ENCODE measurements around the gene DSG2. TPM values are rescaled to one million over a fixed set of nuclear protein-coding genes. Genes with fewer than 3 reads are reported as not detected.

DSG2 gene
- total and polyA plus RNA-seq, 8 donors: 6.1 to 130 (median 17.1) TPM

DNA sequence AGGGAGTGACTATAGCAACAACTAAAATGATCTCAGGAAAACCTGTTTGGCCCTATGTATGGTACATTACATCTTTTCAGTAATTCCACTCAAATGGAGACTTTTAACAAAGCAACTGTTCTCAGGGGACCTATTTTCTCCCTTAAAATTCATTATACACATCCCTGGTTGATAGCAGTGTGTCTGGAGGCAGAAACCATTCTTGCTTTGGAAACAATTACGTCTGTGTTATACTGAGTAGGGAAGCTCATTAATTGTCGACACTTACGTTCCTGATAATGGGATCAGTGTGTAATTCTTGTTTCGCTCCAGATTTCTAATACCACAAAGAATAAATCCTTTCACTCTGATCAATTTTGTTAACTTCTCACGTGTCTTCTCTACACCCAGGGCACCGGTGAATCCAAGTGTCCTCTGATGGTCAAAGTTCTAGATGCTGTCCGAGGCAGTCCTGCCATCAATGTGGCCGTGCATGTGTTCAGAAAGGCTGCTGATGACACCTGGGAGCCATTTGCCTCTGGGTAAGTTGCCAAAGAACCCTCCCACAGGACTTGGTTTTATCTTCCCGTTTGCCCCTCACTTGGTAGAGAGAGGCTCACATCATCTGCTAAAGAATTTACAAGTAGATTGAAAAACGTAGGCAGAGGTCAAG lies 94.7 kb downstream of the DSG2 start:
- DNase-seq: no peak
- H3K27me3 ChIP-seq: no peaks in the 10 kb centered on the region
- no peaks in the 10 kb centered on the region for H3K36me3 ChIP-seq
- intact Hi-C loops (cut with DNase I; ENCODE audit: low total_unique reads): no loop called here
- peaks cover 0 to 9% (median 3%) of the 10 kb centered on the region in 4 donors for H3K4me1 ChIP-seq
- H3K9me3 ChIP-seq: no peaks in the 10 kb centered on the region
- H3K4me3 ChIP-seq: no peak overlapping the region
- no peak for TF ChIP-seq EP300 (IDR thresholded peaks at IDR 0.05)
- no peak for TF ChIP-seq CTCF (IDR thresholded peaks at IDR 0.05)
- no peak for TF ChIP-seq POLR2AphosphoS5 (IDR thresholded peaks at IDR 0.05)
- TF ChIP-seq POLR2A (IDR thresholded peaks at IDR 0.05): no peak
- 84 to 90% (median 89%) methylated on average over 10 of the region's 10 CpGs for WGBS, 5 donors
- no peak overlapping the region for H3K27ac ChIP-seq

GRCh38 chr18:31595121-31595771 lies 97.3 kb downstream of the DSG2 start:
- no peak overlapping the region for H3K4me3 ChIP-seq
- TF ChIP-seq EP300 (IDR thresholded peaks at IDR 0.05) (no peak), CTCF (IDR thresholded peaks at IDR 0.05) (no peak), POLR2A (IDR thresholded peaks at IDR 0.05) (no peak), POLR2AphosphoS5 (IDR thresholded peaks at IDR 0.05) (no peak)
- 84 to 93% (median 86%) methylated on average over 5 of the region's 5 CpGs for WGBS, 5 donors
- H3K27ac ChIP-seq: no peak overlapping the region
- no peaks in the 10 kb centered on the region for H3K27me3 ChIP-seq
- DNase-seq: no peak
- peaks cover 0 to 9% (median 3%) of the 10 kb centered on the region in 4 donors for H3K4me1 ChIP-seq
- intact Hi-C loops (cut with DNase I; ENCODE audit: low total_unique reads): no loop called here
- H3K9me3 ChIP-seq: no peaks in the 10 kb centered on the region
- no peaks in the 10 kb centered on the region for H3K36me3 ChIP-seq

DNA sequence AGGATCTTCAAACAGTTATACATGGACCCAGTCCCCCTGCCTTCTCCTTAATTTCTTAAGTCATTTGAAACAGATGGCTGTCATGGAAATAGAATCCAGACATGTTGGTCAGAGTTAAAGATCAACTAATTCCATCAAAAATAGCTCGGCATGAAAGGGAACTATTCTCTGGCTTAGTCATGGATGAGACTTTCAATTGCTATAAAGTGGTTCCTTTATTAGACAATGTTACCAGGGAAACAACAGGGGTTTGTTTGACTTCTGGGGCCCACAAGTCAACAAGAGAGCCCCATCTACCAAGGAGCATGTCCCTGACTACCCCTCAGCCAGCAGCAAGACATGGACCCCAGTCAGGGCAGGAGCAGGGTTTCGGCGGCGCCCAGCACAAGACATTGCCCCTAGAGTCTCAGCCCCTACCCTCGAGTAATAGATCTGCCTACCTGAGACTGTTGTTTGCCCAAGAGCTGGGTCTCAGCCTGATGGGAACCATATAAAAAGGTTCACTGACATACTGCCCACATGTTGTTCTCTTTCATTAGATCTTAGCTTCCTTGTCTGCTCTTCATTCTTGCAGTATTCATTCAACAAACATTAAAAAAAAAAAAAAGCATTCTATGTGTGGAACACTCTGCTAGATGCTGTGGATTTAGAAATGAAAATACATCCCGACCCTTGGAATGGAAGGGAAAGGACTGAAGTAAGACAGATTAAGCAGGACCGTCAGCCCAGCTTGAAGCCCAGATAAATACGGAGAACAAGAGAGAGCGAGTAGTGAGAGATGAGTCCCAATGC lies 98.3 kb downstream of the DSG2 start:
- Histone ChIP-seq H3K27ac (no peak overlapping the region), H3K27me3 (no peaks in the 10 kb centered on the region), H3K36me3 (no peaks in the 10 kb centered on the region), H3K9me3 (no peaks in the 10 kb centered on the region), H3K4me1 (peaks cover 0 to 7% (median under 1%) of the 10 kb centered on the region in 4 donors), H3K4me3 (no peak overlapping the region)
- 82 to 91% (median 88%) methylated on average over 9 of the region's 9 CpGs for WGBS, 5 donors
- TF ChIP-seq POLR2AphosphoS5 (IDR thresholded peaks at IDR 0.05): no peak
- TF ChIP-seq EP300 (IDR thresholded peaks at IDR 0.05): no peak
- TF ChIP-seq POLR2A (IDR thresholded peaks at IDR 0.05): no peak
- no peak for TF ChIP-seq CTCF (IDR thresholded peaks at IDR 0.05)
- DNase-seq: peak in 1 of 2 donors; percentile 41
- intact Hi-C loops (cut with DNase I; ENCODE audit: low total_unique reads): no loop called here

- DNase-seq: no peak
- TF ChIP-seq POLR2AphosphoS5 (IDR thresholded peaks at IDR 0.05) (no peak), EP300 (IDR thresholded peaks at IDR 0.05) (no peak), CTCF (IDR thresholded peaks at IDR 0.05) (no peak), POLR2A (IDR thresholded peaks at IDR 0.05) (no peak)
- 92 to 96% (median 95%) methylated on average over 13 of the region's 13 CpGs for WGBS, 5 donors
- H3K4me1 ChIP-seq: no peaks in the 10 kb centered on the region
- H3K4me3 ChIP-seq: no peak overlapping the region
- no peak overlapping the region for H3K27ac ChIP-seq
- H3K36me3 ChIP-seq: no peaks in the 10 kb centered on the region
- no peaks in the 10 kb centered on the region for H3K27me3 ChIP-seq
- intact Hi-C loops (cut with DNase I; ENCODE audit: low total_unique reads): no loop called here
- no peaks in the 10 kb centered on the region for H3K9me3 ChIP-seq
Measured at GRCh38 chr18:31598021-31598805, 100.2 kb downstream of the DSG2 start.
